RWPE1 (cell line): ENCODE data around the gene SH2D3C.

Source experiments
- CTCF ChIA-PET: fragments of 350-600 bp; sonication (Branson Sonifier 250); formaldehyde crosslinking; extraction: SDS; loops from one replicate; lab custom pipeline; 2021; lab: Yijun Ruan, JAX
- POLR2A ChIA-PET: fragments of 400-600 bp; formaldehyde crosslinking; extraction: SDS; loops from one replicate; lab custom pipeline; 2020; ENCODE audit warnings: antibody characterized with exemption; ENCODE audit not compliant: low non-redundant PET; lab: Yijun Ruan, JAX
- DNase-seq: peaks from one replicate; pipeline ENCODE4 v3.0.0; 2012; ENCODE audit warnings: low spot score
- H3K27ac ChIP-seq: fragments of 450-650 bp; 2 replicates; pipeline ENCODE4 v1.5.1; 2017
- TF ChIP-seq, protein P1 (sequence below): fragments of 450-650 bp; conservative IDR thresholded peaks from 2 replicates; pipeline ENCODE4 v1.5.1; 2017; ENCODE audit warnings: low read depth, mild to moderate bottlenecking

Gene SH2D3C

DNA sequence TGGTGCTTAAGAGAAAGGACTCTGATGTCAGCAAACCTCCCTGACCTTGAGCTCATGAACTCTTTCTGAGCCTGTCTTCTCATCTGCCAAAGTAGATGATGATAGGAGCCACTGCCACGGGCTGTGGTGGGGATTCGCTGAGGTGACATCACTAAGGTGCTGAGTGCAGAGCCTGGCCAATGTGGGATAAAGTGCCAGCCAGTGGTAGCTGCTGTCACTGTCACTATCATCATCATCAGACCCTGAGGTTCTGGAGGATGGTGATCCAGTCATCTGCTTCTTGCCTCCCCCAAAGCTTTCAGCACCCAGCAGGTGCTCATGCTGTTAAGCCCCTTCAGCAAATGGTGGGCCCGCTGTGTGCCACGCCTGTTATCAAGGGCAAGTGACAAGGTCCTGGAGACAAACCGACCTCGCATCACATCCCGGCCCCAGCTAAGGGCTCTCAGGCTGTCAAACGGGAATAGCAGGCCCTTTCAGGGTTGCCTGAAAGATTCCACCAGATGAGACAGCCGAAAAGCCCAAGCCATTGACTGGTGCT lies 30.6 kb upstream of the SH2D3C start:
- CTCF ChIA-PET = no interaction called here
- POLR2A ChIA-PET = no interaction called here
- no peak for DNase-seq
- peak overlapping the region; percentile 68 for H3K27ac ChIP-seq
- TF ChIP-seq, protein P1, sequence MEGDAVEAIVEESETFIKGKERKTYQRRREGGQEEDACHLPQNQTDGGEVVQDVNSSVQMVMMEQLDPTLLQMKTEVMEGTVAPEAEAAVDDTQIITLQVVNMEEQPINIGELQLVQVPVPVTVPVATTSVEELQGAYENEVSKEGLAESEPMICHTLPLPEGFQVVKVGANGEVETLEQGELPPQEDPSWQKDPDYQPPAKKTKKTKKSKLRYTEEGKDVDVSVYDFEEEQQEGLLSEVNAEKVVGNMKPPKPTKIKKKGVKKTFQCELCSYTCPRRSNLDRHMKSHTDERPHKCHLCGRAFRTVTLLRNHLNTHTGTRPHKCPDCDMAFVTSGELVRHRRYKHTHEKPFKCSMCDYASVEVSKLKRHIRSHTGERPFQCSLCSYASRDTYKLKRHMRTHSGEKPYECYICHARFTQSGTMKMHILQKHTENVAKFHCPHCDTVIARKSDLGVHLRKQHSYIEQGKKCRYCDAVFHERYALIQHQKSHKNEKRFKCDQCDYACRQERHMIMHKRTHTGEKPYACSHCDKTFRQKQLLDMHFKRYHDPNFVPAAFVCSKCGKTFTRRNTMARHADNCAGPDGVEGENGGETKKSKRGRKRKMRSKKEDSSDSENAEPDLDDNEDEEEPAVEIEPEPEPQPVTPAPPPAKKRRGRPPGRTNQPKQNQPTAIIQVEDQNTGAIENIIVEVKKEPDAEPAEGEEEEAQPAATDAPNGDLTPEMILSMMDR = no peak

DNA sequence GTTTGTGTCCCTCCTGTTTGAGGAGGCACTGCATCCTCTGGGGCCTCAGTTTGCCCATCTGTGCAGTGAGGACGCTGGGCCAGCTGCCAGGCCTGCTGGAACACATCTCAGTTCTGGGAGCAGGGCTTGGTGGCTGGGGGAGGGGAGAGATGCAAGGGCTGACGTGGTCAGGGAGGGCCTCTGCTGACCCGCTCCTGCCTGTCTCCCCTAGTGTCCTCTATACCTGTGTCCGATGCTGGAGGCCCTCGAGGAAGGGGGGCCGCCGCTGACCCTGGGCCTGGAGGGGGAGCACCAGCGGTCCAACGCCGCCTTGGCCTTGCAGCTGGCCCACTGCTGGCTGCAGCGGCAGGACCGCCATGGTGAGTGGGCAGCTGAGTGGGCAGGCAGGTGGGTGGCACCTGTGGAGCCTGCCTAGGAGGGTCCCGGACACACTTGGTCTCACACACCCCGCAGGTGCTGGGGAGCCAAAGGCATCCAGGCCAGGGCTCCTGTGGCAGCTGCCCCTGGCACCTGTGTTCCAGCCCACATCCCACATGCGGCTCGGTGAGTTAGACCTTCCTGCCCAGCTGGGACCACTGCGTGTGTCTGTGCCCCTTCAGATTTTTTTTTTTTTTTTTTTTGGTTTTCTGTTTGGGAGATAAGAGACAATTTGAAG lies 30.0 kb upstream of the SH2D3C start:
- H3K27ac ChIP-seq = peak overlapping the region; percentile 68
- TF ChIP-seq, protein P1 = no peak
- DNase-seq = no peak
- ChIA-PET CTCF (no interaction called here), POLR2A (no interaction called here)

- peak overlapping the region; percentile 68 for H3K27ac ChIP-seq
- POLR2A ChIA-PET = no interaction called here
- TF ChIP-seq, protein P1 = no peak
- CTCF ChIA-PET = no interaction called here
- no peak for DNase-seq
Measured at GRCh38 chr9:127806871-127807270, 28.4 kb upstream of the SH2D3C start.

- TF ChIP-seq, protein P1 = no peak
- ChIA-PET CTCF (interaction anchor here (0.6 to 1.2 kb wide), 3 partner anchors 48 to 74 kb away, joined by 3 to 4 read pairs (median 3); no protein-coding TSS in a partner anchor), POLR2A (interaction anchor here (0.6 to 0.7 kb wide), 2 partner anchors 17 to 174 kb away, joined by 3 to 4 read pairs; no protein-coding TSS in a partner anchor)
- H3K27ac ChIP-seq = peak overlapping the region; percentile 68
- no peak for DNase-seq
Measured at GRCh38 chr9:127805620-127806019, 27.2 kb upstream of the SH2D3C start.

- peak overlapping the region; percentile 98 for H3K27ac ChIP-seq
- CTCF ChIA-PET = interaction anchor here (0.5 to 1.3 kb wide), 7 partner anchors 11 to 474 kb away, joined by 3 to 6 read pairs (median 3); partner anchors contain the start of genes CDK9, ENG and TOR2A
- peak; percentile 99 for DNase-seq
Measured at GRCh38 chr9:127803507-127804352, 25.3 kb upstream of the SH2D3C start.

More at GRCh38 chr9:127803507-127804352, 25.3 kb upstream of the SH2D3C start:
- TF ChIP-seq, protein P1 = no peak
- POLR2A ChIA-PET = interaction anchor here (1.0 kb wide), 1 partner anchor 9 kb away, joined by 4 read pairs; no protein-coding TSS in a partner anchor
